IPS-NIHi11 (cell line): ENCODE data around the gene RAD21L1.

Source experiments
- DNase-seq: peaks from one replicate; pipeline ENCODE4 v3.0.0; 2012; ENCODE audit warnings: mixed read lengths, low spot score

RAD21L1 gene

GRCh38 chr20:1225783-1226654 lies at the start of gene RAD21L1:
TSS of gene RAD21L1 (plus strand) at chr20:1226044. CDS start at chr20:1228454, 2,410 bp downstream.
- DNase-seq: peak; percentile 91

GRCh38 chr20:1177680-1178079 lies 48.2 kb upstream of the RAD21L1 start:
- peak; percentile 72 for DNase-seq

GRCh38 chr20:1178103-1178502 lies 47.7 kb upstream of the RAD21L1 start:
- no peak for DNase-seq

GRCh38 chr20:1178623-1179022 lies 47.2 kb upstream of the RAD21L1 start:
- no peak for DNase-seq

DNA sequence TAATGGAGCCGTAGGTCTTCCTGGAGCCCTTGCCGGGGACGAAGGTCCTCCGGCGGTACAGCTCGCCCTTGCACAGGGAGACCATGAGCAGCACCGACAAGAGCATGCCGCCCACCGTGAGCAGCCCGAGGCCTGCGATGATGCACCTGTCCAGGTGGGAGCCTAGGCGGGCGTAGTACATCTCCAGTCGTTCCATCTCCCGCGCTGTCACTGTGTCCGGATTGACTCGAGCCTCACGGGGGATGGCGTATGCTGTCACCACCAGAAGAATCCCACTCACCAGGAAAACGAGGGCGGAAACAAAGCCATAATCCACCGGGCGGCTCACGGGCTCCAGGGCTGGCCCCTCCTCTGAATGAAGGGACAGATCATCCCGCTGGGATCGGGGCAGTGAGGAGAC lies 44.9 kb upstream of the RAD21L1 start:
- DNase-seq: no peak

- DNase-seq: no peak
These were observed 43.7 kb upstream of the RAD21L1 start for GRCh38 chr20:1182106-1182505.

DNA sequence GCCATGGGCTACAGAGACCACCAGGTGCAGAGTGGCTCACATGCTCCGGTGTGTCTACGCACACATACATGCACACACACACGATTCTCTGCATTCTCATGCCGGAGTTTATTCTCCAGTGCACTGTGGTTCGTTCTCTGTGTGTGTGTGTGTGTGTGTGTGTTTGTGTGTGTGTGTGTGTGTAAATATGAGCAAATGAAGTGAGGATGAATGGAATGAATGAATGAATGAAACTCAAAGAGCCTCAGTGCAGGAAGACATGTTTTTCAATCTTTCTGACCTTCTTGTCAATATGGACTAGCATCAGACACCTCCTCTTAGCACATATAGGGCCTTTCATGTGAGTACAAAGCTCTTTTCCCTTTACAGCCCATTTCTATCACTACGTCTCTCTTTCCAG lies 42.7 kb upstream of the RAD21L1 start:
- DNase-seq: no peak

DNA sequence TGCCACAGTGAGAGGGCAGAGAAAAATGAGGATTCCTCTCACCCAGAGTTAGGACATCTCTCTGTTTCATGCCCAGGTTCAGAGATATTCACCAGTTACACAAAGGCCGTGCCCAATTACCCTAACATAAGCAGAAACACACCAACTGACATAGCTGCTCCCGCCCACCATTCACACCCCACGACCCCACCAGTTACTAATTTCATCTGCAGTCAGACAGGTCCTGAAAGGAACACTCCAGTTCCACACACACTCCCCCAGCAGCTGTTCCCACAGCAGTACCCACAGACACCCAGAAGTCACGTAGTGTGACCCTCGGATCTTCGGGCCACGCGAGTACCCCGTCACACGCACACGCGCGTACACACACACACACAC lies 41.6 kb upstream of the RAD21L1 start:
- no peak for DNase-seq

DNA sequence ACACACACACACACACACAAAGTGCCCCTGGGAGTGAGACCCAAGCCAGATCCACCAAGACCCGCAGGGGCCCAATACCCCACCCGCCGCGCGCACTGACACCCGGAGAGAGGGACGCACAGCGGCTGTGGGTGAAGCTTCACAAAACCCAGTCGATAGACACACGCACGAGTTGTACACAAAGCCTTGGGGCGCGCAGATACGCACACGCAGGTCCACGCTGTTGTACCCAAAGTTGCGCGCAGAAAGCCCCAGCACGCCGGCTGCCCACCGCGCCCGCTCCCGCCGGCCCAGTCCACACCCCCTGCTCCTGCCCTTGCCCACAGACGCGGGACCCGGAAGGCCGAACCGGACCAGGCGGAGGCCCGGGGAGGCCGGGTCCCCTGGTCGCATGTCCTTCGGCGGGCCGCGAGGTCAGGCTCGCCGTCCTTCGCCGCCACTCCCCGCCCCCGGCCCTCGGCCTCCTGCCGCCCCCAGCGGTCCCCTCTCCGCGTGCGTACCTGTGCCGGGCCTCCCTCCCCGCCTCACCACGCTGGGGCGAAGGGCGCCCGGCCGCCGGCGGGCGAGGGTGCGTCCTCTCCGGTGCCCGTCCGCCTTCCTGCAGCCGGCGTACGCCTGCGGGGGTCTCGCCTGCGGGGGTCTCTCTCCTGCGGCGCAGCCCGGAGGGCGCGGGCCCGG lies 41.1 kb upstream of the RAD21L1 start, which contains the start of gene TMEM74B:
Gene TMEM74B (minus strand): TSS at position 344 of the 678 bp plus-strand sequence. CDS start 1,180 bp downstream, outside the sequence.
- peak; percentile 66 for DNase-seq

DNA sequence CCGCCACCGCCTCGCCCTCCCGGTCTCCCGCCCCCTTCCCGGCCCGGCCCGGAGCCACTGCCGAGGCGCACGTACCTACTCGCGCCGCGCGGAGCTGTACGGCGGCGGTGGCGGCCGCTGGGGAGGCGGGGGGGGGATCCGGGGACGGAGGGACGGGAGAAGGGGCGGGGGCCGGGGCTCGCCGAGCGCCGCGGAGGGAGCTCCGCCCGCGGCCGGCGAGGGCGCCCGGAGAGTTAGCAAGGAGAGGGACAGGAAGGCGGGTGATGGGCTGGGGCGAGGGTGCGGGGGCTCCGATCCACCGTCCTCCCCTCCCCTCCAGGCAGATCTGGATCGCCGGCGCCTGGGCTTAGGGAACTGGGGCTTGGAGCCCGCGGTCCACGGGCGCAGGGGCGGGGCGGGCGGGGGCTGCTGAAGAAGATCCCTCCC lies 40.5 kb upstream of the RAD21L1 start:
- peak; percentile 70 for DNase-seq

DNA sequence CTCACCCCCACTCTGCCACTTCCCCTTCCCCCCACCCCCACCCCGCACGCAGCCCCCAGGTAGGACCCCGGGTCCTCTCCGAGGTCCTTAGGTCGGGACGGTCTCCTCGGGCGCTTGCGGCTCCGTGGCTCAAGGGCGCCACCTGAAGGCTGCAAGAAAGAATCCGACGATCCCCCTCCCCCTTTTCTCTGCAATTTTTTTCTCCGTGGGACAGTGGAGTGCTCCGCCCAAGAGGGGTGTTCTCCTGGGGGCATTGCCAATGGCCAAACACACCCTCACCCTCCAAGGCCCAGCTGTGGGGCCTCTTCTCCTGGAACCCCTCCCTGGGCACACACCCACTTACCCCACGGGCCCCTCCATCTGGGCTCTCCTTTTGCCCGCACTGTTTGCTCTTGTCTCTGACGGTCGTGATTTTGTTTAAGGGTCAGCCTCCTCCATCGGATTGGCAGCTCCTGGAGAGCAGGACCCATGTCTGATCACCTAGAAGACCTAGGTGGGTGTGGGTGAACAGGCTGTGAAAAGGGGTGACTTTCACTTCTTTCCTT lies 40.0 kb upstream of the RAD21L1 start:
- DNase-seq: peak; percentile 86

DNA sequence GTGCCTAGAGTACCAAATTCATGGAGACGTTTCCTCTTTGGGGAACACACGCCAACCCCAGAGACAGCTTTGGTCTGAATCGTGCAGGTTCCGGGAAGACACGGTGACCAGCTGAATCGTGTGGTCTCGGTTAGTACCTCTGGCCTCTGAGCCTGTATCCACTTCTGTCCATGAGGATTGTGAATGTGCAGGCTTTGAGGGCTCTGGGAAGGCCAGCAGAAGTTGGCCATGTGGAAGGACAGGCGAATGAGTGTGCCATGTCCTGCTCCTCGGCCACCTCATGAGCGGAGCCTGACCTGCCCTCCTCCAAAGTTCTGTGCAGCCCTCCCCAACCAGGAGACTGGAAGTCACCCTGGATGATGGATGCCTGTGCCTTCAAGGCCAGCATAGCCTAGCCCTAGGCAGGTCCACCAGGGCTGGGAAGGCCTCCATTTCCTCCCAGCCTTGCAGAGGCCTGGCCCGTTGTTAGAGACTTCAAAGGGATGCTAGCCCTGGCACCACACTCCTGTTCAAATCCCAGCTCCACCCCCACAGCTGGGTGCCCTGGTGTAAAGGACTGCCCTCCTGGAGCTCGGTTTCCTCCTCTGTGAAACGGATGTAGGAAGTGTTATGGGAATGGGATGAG lies 39.4 kb upstream of the RAD21L1 start:
- DNase-seq: peak; percentile 19

GRCh38 chr20:1187605-1188171 lies 38.2 kb upstream of the RAD21L1 start:
- no peak for DNase-seq

DNA sequence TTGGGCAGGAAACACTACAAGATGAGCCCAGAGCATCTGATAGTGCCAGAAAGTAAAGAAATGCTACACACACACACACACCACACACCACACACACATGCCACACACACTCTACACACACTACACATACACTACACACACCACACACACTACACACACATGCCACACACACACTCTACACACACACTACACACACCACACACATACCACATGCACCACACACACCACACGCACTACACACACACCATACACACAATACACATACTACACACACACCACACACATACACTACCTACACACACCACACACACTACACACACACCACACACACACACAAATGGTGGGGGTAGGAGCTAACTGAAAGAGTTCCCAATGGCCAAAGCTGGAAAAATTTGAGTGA lies 37.5 kb upstream of the RAD21L1 start:
- DNase-seq: no peak

DNA sequence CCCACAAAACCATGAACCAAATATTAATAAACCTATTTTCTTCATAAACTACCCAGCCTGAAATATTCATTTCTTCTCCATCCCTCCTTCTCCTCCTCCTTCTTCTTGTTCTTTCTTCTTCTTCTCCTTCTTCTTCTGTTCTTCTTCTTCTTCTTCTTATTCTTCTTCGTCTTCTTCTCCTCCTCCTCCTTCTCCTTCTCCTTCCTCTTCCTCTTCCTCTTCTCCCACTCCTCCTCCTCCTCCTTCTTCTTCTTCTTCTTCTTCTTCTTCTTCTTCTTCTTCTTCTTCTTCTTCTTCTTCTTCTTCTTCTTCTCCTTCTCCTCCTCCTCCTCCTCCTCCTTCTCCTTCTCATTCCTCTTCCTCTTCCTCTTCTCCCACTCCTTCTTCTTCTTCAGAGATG lies 36.0 kb upstream of the RAD21L1 start:
- no peak for DNase-seq

DNA sequence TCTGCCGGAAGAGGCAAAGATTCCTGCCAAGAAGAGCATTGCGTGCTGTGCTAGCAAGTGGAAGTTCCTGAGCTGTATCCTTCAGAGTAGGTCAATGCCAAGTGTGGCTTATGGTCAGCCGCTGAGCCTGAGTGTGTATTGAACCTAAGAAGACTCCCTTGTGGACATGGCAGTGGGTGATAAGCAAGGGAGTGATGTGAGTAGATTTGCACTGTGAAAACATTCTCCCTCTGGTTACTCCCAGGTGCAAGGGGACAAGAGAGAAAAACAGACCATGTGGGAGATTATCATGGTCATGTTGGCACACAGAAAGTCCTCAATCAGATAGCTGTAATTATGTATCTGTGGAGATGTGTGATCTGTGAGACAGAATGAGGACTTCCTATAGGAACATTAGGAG lies 35.0 kb upstream of the RAD21L1 start:
- no peak for DNase-seq

- DNase-seq: no peak
These were observed 34.5 kb upstream of the RAD21L1 start for GRCh38 chr20:1191299-1191698.

DNA sequence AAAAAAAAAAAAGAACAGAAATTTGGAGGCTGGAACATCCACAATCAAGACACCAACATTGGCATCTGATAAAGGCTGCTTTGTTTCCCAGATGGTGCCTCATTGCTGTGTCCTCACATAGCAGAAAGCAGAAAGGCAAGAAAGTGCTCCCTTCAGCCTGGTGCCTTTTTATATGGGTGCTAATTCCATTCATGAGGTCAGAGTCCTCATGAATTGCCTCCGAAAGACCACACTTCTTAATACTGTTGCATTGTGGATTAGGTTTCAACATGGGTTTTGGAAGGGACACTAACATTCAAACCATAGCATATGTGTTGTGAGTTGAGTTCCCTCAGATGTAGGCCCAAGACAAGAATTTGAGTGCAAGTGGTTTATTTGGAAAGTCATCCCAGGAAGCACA lies 30.6 kb upstream of the RAD21L1 start:
- DNase-seq: no peak

DNA sequence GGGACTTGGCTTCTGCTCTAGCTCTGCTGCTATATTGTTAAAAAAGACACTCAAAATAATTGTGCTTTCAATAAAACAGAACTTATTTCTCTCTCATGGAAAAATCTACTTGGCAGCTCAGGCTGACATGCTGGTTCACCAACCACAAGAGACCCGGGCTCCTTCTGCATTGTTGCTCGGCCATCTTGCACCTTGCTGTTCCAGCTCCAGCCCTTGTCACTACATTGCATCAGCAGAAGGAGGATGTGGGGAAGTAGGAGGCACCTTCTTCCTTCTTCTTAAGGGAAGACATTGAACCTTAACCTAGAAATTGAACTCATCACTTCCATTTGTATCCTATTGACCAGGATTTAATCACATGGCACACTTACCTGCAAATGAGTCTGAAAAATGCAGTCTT lies 29.2 kb upstream of the RAD21L1 start:
- DNase-seq: no peak

DNA sequence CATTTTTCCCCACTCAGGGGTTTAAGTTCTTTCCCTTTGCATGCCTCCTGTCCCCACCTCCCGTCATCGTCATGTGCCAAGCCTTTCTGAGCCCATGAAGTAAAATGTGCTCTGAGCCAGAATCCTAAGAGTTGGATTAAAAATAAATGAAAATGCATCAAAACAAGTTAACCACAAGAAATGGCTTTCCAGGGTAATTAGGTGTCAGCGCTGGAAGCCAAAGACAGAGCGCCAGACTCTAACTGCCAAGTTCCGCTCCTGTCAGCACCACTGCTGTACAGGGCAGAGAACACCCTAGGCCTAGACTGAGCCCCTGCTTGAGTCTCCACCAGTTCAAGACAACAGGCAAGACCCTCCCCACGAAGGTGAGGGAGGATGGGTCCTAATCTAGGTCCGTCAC lies 28.0 kb upstream of the RAD21L1 start:
- DNase-seq: no peak

DNA sequence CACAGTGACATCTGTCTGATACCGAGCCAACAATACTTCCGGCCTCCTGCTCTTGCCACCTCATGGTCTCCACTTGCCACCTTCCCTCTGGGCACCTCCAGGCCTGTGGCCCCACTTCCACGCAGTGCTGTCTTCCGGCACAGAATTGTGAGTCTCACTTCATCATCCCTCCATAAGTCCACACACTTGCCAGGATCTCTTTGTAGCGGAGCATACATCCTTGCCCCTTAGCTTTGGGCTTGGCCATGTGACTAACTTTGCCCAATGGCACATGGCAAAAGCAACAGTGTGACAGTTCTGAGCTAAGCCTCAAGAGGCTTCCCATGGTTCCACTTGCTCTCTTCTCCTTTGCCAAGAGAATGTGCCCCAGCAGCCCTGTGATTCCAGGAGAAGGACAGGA lies 27.1 kb upstream of the RAD21L1 start:
- DNase-seq: no peak

GRCh38 chr20:1199212-1199873 lies 26.5 kb upstream of the RAD21L1 start:
- DNase-seq: no peak
